HG03066 (cell line): ENCODE measurements around the gene PITPNM3.
A peak's percentile ranks its signal among the peaks of the same experiment; 100 is the strongest.

Experiments used
- ATAC-seq: cut with Tn5 transposase; IDR thresholded peaks from one replicate; pipeline ENCODE4 v1.9.1; 2021; ENCODE audit warnings: low read depth; ENCODE audit not compliant: unreplicated experiment

The PITPNM3 gene

DNA sequence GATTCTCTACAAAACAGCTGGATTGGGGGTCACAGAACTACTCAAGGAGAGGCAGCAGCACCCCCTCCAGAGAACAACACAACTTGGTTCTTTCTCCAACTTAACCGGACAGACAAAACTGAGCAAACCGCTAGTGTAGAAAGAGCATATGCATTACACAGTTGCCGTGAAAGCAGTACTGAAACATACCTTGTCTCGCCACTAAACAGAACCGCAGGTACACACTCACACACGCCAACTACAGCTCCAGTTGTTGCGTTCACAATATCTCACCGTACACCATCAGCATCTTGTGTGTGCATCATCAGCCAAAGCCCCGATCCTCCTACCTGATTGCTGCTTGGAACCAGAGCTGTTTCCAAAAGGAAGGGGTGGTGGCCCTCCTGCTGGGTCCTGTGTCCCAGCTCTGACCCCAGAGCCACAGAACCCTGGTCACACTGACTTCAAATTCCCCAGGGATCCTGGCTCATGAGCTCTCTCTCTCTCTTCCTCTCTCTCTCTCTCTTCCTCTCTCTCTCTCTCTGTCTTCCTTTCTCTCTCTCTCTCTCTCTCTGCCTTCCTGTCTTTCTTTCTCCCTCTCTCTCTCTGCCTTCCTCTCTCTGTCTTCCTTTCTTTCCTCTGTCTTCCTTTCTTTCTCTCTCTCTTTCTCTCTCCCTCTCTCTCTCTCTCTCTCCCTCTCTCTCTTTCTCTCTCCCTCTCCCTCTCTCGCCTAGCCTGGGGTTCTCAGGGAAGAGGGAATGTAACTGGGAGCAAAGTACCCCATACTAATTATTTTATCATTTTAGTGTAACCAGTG, 103.7 kb downstream of the PITPNM3 start:
- no peak for ATAC-seq

DNA sequence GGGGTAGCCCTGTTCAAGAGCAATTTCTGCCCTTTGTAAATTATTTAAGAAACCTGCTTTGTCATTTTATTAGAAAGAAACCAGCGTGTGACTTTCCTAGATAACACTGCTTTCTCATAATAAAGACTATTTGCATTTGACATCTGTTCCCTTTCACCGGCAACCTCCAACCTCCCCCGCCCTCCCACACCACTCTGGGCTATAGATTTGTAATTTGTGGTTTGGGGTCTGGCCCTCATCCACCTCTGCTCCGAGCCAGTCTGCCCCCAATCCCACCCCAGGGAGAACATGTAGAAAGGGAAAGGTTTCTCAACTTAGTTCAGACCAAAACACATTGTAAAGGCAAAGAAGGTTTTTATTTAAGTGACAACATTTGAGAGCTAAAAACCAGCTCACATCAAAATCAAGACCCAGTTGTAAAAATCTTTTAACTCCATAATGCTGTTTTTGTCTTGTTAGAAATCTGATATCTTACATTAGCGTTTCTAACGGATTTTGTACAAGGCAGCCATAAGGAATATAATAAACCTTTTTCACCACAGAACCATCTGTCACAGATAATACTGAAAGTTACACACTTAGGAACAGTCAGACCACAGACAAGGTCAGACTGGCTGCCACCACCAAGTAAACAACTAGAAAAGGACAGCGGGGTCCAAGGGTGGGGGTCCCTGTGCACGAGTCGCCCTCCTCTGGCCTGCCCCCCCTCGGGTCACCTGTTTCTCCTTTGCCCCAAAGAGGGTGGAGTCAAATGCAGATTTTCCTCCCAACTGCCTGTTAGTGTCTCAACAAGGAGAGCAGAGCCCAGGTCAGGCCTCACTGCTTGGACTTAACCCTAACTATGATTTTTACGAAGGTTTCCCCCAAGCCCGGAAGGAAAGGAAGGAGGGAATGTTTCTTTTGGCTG, 105.2 kb downstream of the PITPNM3 start:
- no peak for ATAC-seq

DNA sequence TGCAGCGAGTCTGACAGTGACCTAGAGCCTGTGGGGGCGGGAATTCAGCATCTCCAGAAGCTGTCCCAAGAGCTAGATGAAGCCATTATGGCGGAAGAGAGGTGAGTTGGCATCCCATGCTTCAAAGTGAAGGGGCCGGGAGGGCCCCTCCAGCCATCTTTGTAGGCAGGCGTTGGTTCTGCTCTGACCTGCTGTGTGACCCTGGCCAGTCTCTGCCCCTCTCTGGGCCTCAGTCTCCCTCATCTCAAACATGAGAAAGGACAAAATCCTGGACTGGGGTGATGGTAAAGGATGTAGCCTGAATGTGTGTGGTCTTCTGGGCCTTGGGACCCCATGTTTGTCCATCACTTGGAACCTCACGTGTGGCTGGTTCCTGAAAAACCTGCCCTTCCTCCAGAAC, 107.0 kb downstream of the PITPNM3 start:
- ATAC-seq, result no peak

DNA sequence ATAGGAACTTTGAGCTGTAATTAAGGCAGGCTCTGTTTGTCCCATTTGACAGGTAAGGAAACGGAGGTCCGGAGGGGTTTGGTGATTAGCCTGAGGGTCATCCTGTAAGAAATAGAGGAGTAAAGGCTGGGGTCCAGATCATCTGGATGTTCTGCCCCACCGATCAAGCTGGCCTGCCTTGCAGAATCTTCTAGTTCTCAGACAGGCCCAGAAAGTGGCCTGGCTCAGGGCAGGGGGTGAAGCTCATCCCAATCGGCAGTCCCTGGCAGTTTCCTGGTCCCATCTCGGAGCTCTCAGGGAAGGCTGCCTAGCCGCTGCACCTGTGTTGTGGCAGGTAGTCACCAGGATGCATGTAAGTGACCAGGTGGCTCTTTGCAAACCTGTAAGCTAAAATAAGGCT, 107.9 kb downstream of the PITPNM3 start:
- no peak for ATAC-seq

DNA sequence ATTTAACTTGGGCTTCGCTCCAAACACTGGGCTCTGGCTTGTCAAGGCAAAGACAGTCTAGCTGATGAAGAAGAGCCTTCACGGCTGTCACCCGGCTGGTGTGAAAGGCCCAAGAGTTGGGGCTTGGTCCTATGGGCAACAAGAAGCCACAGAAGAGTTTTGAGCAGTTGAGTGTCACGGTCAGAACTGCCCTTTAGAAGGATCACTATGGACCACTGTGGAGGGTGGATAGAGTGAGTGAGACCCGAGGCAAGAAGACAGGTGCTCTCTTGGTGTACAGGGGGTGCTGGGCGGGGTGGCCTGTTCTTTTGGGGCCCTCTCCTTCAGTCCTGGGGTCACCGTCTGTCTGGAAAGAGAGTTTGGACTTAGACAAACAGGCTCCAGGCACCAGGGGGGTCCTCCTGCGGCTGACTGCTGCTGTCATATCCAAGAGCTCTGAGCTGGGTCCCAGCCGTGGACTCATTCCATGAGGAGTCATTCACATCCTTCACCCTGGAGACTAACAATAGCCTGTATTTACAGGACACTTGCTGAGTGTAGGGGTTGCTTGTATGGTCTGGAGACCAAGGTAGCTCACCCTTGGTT, 109.7 kb downstream of the PITPNM3 start:
- ATAC-seq, result no peak

DNA sequence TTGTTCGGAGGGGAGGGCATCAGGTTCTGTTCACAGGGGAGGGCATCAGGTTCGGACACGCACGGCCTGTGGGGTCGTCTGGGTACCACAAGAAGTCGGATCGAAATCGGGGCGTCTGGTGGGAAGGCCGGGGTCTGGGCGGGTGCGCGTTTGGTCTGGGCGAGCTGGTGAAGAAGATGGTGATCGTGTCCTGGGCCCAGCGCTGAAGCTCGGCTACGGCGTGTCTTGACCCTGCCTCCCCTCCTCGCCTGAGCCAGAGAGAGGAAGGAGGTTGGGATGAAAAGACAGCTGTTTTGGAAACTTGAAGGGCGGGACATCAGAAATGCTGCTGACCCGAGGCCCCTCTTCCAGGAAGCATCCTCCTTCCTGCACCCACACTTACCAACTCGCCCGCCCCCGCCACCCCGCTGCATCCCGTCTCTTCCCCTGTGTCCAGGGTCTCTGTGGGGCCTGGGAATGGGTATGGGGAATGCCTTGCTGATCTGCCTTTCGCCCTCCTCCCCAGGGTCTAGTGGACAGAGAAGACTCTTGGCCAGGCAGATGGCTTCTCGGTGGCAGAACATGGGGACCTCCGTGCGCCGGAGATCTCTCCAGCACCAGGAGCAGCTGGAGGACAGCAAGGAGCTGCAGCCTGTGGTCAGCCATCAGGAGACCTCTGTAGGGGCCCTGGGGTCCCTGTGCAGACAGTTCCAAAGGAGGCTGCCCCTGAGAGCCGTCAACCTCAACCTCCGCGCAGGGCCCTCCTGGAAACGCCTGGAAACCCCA, 111.6 kb downstream of the PITPNM3 start:
- ATAC-seq, result no peak

DNA sequence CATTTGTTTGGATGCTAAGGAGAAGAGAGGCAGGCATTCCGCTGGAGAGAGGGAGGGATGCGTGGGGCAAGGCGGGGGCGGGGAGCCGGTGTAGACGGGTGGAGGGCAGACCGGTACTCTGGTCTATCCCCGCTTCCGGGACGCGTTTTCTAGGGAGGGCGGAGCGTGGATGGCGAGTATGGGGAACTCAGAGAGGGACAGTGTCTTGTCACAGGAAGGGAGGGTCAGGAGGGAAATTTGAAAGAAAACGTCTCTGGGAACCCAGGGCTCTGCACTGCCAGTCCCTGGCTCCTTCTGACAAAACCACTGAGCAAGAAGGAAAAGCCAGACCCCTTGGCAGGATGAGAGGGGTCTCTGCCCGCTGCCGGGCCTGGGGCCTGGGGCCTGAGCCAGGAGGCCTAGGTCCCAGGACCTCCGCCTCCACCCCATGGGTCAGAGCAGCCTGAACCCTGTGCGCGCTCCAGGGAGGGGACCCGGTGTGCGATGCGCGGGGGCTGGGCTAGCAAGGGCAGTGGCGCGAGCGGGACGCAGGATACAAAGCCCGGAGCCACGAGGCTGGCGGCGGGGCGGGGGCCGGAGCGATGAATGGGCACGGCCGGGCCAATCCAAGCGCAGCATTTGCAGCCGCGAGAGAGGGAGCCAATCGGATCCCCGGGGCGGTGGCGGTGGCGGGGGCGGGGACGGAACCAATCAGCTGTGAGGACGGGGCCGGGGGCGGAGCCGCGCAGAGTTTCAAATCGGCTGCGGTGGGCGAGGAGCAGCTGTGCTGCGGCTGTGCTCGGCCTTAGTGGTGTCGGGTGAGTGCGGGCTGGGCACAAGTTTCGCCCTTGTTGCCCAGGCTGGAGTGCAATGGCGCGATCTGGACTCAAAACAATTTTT, 112.4 kb downstream of the PITPNM3 start, which contains the start of gene PIMREG:
PIMREG (plus strand) TSS at position 764 of the 879 bp plus-strand sequence. CDS start 656 bp downstream, outside the sequence.
- peak; percentile 82 for ATAC-seq

DNA sequence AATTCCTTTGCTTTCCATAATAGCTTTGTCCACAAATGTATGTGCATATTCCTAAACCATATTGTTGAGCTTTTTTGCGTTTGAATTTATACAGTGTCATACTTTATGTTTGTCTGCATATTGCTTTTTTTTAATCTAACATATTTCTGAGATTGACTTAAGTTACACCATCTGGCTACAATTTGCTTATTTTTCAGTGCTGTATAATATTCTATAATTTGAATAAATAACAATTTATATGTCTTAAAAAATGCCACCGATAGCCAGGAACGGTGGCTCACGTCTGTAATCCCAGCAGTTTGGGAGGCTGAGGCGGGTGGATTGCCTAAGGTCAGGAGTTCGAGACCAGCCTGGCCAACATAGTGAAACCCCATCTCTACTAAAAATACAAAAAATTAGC, 113.6 kb downstream of the PITPNM3 start:
- ATAC-seq, result no peak

DNA sequence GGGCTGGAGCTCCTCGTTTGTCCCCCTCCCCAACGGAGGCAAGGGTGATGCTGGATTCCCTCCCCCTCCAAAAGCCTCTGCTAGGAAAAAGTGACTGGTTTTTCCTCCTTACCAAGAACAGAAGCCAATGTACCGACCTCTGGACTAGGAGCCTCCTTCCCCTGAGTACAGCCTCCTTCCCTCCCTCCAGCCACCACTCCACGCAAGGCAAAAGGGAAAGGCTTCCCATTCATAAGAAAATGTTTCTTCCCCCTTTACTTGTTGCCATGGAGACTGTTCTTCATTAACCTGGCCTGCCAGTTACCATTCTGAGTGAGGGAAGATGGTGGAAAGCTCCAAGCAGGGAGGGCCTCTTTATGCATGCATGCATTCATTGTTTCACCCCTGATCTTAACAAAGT, 116.4 kb downstream of the PITPNM3 start:
- ATAC-seq, result no peak

DNA sequence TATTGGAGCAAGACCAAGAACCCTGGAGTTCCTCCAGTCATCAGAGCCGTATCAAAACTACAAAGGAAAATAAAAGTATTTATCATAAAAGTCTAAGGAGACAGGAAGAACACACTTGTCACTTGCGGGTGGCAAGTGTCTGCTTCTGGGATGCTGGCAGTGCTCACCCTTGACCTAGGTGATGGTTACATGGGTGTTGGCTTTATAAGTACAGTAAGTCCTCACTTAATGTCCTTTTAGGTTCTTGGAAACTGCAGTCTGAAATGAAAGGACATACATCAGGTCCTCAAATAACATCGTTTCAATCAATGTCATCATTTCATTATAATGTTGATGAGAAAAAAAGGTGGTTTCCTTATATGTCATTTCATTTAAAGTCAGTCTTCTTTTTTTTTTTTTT, 118.4 kb downstream of the PITPNM3 start:
- ATAC-seq, result no peak

DNA sequence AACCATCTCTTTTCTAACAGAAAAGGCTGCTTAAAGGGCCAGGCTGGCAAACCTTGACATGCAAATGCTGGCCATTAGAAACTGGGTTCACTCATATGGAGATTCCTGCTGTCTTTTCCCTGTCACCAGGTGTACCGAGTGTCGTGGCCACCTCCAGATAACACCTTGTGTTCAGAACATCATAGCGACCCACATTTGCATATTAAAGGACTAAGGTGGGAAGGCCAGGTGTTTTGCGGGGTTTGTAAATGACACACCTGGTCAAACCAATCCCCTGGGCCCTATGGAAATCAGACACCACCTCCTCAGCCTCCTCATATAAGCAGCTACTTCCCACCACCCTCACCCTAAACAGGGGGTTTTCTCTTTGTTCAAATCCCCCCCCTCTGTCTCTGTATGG, 118.9 kb downstream of the PITPNM3 start:
- ATAC-seq, result no peak

DNA sequence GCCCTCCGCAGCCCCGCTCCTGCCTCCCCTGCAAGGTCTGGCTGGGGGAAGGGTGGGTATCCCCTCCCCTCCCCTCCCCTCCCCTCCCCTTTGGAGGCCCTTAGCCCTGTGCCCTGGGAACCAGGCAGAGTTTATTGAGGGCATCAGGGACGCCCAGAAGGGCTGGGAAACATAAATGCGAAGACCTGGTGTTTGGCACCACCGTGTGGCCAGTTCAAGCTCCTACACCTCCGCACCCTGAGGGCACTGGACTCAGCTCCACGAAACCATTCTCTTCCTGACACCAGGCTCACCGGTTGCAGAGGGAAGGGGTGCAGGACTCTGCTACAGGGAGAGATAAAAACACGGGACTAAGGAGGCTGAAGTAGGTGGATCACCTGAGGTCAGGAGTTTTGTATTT, 120.4 kb downstream of the PITPNM3 start:
- no peak for ATAC-seq

DNA sequence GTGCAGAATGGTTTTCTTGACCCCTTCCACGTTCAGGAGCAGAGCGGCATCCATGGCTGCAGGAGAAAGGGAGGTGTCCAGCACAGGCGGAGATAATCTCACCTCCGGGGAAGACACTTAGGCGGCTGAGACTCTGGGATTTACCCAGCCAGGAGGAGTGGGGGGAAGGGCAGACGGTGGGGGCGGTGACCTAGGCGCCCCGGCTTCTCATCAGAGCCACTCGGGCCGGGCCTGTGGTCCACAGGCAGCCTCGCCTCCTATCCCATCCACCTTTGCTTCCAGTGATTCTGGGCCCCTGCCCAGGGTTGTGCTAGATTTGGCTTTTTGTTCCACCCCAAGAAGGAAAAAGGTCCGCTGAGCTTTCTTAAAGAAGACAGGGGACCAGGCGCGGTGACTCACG, 121.3 kb downstream of the PITPNM3 start, which contains the start of gene AIPL1:
AIPL1 (minus strand) TSS at position 71 of the 400 bp plus-strand sequence; CDS start at position 54, 17 bp downstream.
- ATAC-seq, result no peak

DNA sequence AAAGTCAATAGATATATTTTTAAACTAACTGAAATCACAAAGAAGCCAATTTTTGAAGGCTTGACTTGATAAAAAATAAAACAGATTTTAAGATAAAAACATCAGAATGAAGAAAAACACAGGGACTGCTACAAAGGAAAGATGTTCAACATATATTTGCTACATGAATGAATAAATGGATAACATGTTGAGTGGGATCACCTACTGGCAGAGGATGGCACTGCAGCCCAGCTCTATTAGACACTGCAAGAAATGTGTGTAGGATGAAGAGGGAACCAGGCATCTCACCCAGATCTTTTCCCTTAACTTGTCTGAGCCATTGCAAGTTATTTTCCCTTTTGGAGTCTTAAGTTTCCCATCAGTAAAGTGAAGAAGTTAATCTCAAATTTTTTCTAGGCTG, 125.6 kb downstream of the PITPNM3 start:
- no peak for ATAC-seq

DNA sequence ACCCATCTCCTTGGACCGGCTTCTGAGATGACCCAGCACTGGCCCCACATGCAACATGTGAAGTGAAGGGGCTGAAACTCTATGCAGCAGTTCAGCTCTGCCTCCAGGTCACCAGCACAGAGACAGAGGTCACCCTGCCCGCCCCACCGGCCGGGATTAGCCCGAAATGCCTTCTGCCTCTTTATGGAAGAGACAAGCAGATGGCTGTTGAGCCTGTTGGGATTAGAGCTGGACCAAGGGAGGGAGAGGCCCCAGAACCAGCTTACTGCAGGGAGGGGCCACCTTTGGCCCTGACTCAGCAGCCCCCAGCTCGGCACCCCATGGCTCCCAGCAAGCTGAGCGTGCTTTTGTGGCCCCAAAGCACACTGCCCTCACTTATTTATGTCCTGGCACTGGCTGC, 127.1 kb downstream of the PITPNM3 start:
- ATAC-seq, result no peak

DNA sequence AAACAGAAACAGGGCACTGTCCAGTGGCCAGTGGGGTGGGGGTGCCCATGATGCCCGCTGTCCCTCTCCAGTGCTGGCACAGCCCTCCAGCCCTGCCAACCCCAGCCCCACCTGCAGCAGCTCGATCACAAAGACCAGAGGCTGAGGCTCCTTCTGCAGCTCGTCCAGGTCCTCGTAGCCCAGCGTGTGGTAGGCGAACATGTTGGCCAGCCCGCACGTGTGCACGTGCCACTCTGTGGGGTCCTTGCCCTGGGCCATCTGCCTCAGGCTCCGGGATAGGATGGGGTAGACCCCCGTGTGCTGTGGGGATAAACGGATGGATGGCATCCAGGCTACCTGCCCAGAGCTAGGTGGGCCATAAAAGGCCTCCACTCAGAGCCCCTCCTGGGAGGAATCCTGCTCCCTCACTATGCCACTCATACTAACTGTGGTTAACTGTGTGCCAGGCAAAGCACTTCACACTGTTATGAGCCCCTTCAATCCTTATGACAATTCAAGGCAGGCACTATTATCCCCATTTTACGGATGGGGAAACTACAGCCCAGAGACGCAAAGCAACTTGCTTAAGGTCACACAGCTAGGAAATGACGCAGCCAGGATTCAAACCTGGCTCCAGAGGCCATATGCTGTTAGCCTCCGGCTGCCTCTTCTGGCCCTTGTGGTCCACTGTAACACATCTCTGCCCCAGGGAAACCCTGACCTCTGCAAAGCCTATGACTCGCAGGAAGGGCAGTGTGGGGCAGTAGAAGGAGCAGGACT, 128.0 kb downstream of the PITPNM3 start:
- ATAC-seq, result no peak

DNA sequence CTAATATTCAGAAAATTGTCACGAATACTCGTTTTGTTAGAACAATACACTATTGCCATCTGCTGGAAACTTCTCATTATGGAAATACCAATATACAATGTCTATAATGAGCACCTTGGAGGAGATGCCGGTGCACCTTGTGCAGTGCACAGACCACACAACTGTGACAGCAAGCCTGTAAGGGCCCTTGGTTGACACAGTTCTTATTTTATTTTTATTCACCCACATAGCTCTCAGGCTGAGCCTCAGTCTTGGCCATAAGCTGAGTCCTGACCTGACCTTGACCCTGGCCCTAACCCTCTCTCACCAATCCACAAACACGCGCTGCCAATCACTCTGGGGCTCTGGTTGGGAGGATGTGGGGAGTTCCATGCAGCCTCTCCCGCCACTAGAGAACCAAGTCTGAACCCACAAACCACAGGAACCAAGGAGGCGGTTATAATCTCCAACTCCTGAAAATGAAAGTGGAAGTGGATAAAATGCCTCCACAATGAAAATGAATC, 129.0 kb downstream of the PITPNM3 start:
- no peak for ATAC-seq

DNA sequence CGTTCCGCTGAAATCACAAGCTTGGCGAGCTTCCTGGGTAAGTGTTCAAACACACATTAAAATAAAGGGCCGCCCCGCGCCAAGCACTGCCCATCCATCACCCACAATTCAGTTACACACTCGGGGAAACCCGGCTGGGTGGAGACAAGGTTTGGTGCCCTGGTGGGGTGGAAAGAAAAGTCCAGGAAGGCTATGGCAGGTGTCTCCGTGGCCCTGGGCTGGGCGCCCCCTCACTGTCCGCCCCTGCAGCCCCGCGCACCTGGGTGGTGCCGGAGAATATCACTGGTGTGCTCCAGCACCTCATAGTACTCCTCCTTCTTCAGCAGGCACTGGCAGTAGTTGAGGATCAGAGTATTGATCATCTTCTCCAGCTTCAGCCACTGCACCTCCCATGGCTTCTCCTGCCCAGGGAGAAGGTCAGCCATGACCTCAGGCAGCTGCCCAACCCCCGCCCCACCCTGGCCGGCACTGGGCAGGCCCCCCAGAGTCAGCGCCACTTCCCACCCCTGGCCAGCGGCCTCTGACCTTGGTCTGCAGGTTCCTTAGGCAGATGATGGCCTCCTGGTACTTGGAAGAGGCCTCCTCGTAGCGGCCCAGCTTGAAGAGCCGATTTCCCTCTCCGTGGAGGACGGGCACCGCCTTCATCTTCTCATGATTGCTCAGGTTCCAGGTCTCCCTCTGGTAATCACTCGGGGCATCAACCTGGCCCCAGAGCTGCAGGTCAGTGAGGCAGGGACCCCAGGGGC, 129.8 kb downstream of the PITPNM3 start:
- ATAC-seq, result no peak
